Measurements from ENCODE around the gene CERS6. TPM values are rescaled to one million over a fixed set of nuclear protein-coding genes. Genes with fewer than 3 reads are reported as not detected.

Gene CERS6
- total and polyA plus RNA-seq, 2 of the 8 experiments (the other 6 are each of a cell fraction or from before 2014, with no cell fraction given) = 6.8 to 28.2 TPM

DNA sequence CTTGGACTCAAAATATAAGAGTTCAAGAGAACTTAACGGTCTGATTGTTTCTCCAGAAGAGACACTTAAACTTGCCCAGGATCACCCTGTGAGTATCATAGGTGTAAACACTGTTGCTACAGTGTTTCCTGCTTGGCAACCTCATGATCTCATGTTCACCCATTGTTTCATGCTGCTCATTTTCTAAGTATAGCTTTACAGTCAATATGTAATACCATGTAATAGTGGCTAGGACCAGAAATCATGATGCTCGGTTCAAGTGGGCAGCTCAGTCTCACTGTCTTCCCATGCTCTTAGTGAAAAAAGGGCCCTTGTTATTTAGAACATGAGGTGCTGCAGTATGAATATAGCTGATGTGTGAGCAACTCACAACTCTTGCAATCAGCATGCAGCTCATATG, 157.5 kb downstream of the CERS6 start (continued):
- TF ChIP-seq RFX5 (IDR thresholded peaks at IDR 0.05; ENCODE audit: borderline replicate concordance, low read depth, low read length) (no peak), CTBP2 (IDR thresholded peaks at IDR 0.05; ENCODE audit: borderline replicate concordance, insufficient read depth, insufficient read length, low read length) (no peak)
